ENCODE results near the gene MARCHF4. TPM values are rescaled to one million over a fixed set of nuclear protein-coding genes. Genes with fewer than 3 reads are reported as not detected.
A peak's percentile ranks its signal among the peaks of the same experiment; 100 is the strongest.

The MARCHF4 gene, protein sequence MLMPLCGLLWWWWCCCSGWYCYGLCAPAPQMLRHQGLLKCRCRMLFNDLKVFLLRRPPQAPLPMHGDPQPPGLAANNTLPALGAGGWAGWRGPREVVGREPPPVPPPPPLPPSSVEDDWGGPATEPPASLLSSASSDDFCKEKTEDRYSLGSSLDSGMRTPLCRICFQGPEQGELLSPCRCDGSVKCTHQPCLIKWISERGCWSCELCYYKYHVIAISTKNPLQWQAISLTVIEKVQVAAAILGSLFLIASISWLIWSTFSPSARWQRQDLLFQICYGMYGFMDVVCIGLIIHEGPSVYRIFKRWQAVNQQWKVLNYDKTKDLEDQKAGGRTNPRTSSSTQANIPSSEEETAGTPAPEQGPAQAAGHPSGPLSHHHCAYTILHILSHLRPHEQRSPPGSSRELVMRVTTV
- not detected in 2 replicates for total RNA-seq

DNA sequence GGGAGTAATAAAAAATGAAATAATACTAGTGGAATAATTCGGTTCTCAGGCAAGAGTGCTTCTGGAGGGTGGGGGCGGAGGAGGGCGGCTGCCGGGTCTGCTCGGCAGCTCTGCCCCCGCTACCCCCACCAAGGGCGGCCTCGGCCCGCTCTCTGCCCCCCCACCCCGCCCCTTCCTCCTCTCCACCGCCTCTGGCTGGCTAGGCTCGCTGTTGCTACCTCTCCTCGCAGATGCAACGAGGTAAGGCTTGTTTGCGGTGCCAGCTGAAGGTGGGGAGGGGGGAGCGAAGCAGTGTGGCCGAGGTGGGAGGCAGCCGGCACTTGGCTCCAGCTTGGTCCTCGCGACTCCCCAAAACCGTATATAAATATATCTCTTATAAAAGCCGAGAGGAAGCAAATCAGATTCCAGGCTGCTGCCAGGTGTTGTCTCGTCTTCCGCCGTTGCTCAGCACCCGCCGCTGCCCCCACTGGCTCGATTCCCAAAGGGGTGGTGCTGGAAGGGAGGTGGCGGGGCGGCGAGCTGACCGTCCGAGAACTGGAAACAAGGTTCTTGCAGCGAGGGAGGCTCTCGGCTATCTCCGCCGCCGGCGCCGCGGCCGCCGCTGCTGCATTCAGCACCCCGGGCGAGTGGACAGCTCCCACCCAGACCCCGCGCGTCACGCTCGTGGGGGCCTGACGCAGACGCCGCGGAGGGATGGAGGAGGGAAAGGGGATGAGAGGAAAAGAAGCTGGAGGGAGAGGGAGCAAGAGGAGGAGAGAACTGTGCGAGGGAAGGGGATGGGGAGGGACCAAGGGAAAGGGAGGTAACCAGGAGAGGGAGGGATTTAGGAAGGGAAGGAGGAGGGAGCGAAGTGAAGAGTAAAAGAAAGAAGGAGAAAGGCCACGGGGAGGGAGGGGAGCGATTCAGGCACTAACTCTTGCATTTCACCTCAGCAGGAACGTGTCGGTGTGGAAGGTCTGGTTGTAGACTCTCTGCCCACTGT is at the start of gene MARCHF4:
TSS of gene MARCHF4 (minus strand) at position 763 of the 982 bp plus-strand sequence. CDS start 2,223 bp downstream, outside the sequence.
- H3K27ac Mint-ChIP-seq, result no peak within 1 kb of the TSS
- H3K9me3 Mint-ChIP-seq, result no peaks in the 10 kb centered on the region
- H3K4me3 Mint-ChIP-seq, result no peak within 1 kb of the TSS
- no peaks in the 10 kb centered on the region for H3K4me1 Mint-ChIP-seq (ENCODE audit: low read depth)
- H3K36me3 Mint-ChIP-seq (ENCODE audit: low read depth), result no peaks in the 10 kb centered on the region
- DNase-seq (ENCODE audit: low spot score), result peak; percentile 51
- intact Hi-C loops (cut with micrococcal nuclease), result loop anchor here (1.0 kb wide), 1 partner anchor 40 kb away; the partner anchor contains the start of gene SMARCAL1
- H3K27me3 Mint-ChIP-seq (ENCODE audit: insufficient read depth), result peaks cover 46% of the 10 kb centered on the region

DNA sequence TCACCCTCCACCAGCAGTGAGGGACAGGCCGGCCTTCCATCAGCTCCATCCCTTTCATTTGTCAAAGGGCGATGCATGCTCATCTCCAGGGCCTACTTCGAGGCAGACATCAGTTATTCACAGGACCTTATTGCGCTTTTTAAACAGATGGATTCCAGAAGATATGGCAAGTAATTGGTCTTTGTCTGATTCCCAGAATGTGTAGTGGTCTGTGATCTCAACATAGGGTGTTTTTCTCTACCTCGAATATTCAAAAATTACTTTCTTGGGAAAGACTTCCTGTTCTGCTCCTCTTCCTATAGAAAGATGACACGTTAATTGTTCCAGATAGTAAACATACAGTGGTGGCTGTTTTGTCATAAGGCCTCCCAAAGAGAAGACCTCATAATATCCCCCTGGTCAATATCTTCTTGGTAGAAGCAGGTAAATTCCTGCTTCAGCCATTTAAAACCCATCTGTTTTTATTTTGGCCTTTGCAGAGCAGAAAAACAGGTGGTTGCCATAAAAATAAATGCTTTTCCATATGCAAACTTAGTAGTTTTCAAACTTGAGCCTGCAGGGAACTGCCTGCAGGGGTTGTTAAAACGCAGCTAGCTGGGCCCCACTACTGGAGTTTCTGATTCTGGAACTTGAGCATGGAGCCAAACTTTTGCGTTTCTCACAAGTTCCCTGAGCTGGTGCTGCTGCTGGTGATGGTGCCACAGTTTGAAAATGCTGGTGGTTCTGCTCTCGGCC is 48.3 kb upstream of the MARCHF4 start:
- H3K4me1 Mint-ChIP-seq (ENCODE audit: low read depth), result peaks cover 7% of the 10 kb centered on the region
- H3K27me3 Mint-ChIP-seq (ENCODE audit: insufficient read depth), result no peaks in the 10 kb centered on the region
- H3K36me3 Mint-ChIP-seq (ENCODE audit: low read depth), result peaks cover 60% of the 10 kb centered on the region
- no peaks in the 10 kb centered on the region for H3K9me3 Mint-ChIP-seq
- no peak overlapping the region for H3K27ac Mint-ChIP-seq
- intact Hi-C loops (cut with micrococcal nuclease), result no loop called here
- DNase-seq (ENCODE audit: low spot score), result no peak
- H3K4me3 Mint-ChIP-seq, result no peak overlapping the region

DNA sequence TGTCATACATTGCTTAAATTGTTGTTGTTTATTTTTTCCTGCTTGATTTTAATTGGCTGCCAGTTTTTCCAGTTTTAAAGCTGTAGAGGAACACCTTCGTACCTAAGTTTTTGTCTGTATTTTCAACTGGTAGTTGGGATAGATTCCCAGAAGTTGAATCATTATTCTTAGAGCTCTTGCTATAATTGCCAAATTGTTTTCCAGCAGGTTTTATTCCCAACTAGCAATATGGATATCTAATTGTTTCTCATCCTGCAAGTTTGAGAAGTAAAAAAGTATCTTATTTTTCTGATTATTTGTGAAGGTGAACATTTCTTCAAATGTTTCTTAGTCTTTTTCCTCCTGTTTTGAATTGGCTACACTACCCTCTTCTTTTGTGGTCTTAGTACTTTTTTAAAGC is 46.7 kb upstream of the MARCHF4 start:
- Mint-ChIP-seq H3K27ac (no peak overlapping the region), H3K4me3 (no peak overlapping the region), H3K4me1 (ENCODE audit: low read depth) (peaks cover 7% of the 10 kb centered on the region), H3K9me3 (no peaks in the 10 kb centered on the region), H3K27me3 (ENCODE audit: insufficient read depth) (no peaks in the 10 kb centered on the region), H3K36me3 (ENCODE audit: low read depth) (peaks cover 45% of the 10 kb centered on the region)
- DNase-seq (ENCODE audit: low spot score), result no peak
- intact Hi-C loops (cut with micrococcal nuclease), result loop anchor here (10.0 kb wide), 1 partner anchor 246 kb away; no protein-coding TSS in a partner anchor

DNA sequence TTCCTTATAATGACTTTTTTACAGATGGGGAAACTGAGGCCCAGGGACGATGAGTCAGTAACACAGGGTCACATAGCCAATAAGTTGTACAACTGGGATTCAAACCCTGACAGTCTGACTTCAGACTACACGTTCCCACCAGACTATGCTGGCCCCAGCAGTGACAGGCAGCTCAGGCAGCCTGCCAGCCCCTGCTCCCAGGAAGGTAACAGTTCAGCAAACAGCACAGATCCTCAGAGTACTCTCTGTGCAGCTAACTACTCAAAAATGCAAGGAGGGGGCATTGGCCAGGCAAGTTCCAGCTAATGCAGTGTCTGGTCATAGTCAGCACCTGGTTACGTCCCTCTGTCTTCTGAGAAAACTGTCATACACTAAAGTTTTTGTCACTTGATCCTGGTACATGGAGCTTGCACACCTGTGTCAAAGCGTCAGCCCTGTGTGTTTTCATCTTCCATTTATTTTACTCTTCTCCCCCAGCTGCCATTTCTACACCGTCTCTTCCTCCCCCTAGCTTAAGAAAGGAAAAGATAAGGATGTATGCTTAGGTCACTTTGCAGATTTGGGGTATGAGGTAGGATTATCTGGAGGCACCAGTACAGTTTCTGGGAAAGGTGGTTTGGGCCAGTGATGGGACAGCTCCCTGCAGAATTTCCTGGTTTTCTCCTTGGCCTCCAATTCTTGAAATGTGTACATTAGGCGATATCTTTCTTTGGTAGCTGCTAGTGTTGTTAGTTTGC is 44.5 kb upstream of the MARCHF4 start:
- H3K36me3 Mint-ChIP-seq (ENCODE audit: low read depth), result peaks cover 37% of the 10 kb centered on the region
- intact Hi-C loops (cut with micrococcal nuclease), result loop anchor here (10.0 kb wide), 1 partner anchor 248 kb away; no protein-coding TSS in a partner anchor
- DNase-seq (ENCODE audit: low spot score), result no peak
- H3K4me3 Mint-ChIP-seq, result no peak overlapping the region
- H3K27ac Mint-ChIP-seq, result no peak overlapping the region
- H3K27me3 Mint-ChIP-seq (ENCODE audit: insufficient read depth), result no peaks in the 10 kb centered on the region
- H3K9me3 Mint-ChIP-seq, result no peaks in the 10 kb centered on the region
- peaks cover 22% of the 10 kb centered on the region for H3K4me1 Mint-ChIP-seq (ENCODE audit: low read depth)

DNA sequence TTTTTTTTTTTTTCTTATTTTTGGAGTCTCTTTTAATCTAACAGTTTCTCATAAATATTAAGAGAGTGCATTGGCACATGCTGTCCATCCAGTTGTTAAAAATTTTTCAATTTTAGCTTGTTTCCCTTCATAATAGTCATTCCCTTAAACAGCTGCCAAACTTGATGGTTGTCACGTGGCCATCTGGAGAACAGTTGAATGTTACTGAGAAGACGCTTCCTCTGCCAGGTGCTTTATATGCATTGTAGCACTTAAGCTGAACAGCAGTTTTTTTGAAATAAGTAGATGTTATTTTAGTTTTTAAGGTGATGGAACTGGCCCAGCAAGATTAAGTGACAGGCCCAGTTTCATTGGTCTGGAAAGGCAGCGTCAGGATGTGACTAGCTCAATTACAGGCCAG is 43.3 kb upstream of the MARCHF4 start:
- Mint-ChIP-seq H3K36me3 (ENCODE audit: low read depth) (peaks cover 34% of the 10 kb centered on the region), H3K4me3 (no peak overlapping the region), H3K27ac (no peak overlapping the region), H3K4me1 (ENCODE audit: low read depth) (peaks cover 24% of the 10 kb centered on the region), H3K9me3 (no peaks in the 10 kb centered on the region), H3K27me3 (ENCODE audit: insufficient read depth) (no peaks in the 10 kb centered on the region)
- intact Hi-C loops (cut with micrococcal nuclease), result loop anchor here (10.0 kb wide), 1 partner anchor 249 kb away; no protein-coding TSS in a partner anchor
- no peak for DNase-seq (ENCODE audit: low spot score)

DNA sequence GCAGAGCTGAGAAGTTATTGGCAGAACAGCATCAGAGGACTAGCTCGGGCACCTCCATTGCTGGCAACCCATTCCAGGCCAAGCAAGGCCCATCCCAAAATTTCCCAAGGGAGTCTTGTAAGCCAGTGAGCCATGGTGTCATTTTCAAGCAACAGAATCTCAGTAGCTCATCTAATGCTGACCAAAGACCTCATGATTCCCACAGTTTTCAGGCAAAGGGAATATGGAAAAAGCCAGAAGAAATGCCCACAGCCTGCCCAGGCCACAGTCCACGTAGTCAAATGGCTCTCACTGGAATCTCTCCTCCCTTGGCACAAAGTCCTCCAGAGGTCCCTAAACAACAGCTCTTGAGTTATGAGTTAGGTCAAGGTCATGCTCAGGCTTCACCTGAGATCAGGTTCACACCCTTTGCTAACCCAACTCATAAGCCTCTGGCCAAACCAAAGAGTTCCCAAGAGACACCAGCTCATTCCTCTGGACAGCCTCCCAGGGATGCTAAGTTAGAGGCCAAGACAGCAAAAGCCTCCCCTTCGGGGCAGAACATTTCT is 42.6 kb upstream of the MARCHF4 start:
- intact Hi-C loops (cut with micrococcal nuclease), result loop anchor here (5.0 to 10.0 kb wide), 3 partner anchors 193 to 403 kb away; partner anchors contain the start of gene MREG
- Mint-ChIP-seq H3K4me3 (no peak overlapping the region), H3K36me3 (ENCODE audit: low read depth) (peaks cover 28% of the 10 kb centered on the region), H3K27me3 (ENCODE audit: insufficient read depth) (no peaks in the 10 kb centered on the region), H3K27ac (no peak overlapping the region), H3K9me3 (no peaks in the 10 kb centered on the region), H3K4me1 (ENCODE audit: low read depth) (peaks cover 24% of the 10 kb centered on the region)
- DNase-seq (ENCODE audit: low spot score), result no peak

DNA sequence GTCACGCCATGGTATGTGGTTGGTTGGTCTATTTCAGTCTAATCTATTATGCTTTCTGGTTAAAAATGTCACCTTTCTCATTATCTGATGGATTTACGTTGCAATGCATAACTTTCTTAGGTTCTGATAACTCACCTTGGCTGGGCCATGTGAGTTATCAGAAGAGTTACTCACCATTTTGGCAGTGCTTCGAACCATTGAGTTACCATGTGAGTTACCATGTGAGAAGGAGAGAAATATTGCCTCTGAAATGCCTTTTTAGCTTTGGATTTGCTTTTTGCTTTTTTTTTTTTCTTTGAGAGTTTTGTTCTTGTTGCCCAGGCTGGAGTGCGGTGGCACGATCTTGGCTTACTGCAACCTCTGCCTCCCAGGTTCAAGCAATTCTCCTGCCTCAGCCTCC is 41.6 kb upstream of the MARCHF4 start:
- no peaks in the 10 kb centered on the region for H3K27me3 Mint-ChIP-seq (ENCODE audit: insufficient read depth)
- intact Hi-C loops (cut with micrococcal nuclease), result loop anchor here (2.0 to 10.0 kb wide), 4 partner anchors 192 to 809 kb away; partner anchors contain the start of gene MREG
- peak overlapping the region; percentile 15 for H3K27ac Mint-ChIP-seq
- H3K4me3 Mint-ChIP-seq, result peak overlapping the region; percentile 99
- peaks cover 24% of the 10 kb centered on the region for H3K4me1 Mint-ChIP-seq (ENCODE audit: low read depth)
- H3K36me3 Mint-ChIP-seq (ENCODE audit: low read depth), result peaks cover 24% of the 10 kb centered on the region
- no peak for DNase-seq (ENCODE audit: low spot score)
- no peaks in the 10 kb centered on the region for H3K9me3 Mint-ChIP-seq

DNA sequence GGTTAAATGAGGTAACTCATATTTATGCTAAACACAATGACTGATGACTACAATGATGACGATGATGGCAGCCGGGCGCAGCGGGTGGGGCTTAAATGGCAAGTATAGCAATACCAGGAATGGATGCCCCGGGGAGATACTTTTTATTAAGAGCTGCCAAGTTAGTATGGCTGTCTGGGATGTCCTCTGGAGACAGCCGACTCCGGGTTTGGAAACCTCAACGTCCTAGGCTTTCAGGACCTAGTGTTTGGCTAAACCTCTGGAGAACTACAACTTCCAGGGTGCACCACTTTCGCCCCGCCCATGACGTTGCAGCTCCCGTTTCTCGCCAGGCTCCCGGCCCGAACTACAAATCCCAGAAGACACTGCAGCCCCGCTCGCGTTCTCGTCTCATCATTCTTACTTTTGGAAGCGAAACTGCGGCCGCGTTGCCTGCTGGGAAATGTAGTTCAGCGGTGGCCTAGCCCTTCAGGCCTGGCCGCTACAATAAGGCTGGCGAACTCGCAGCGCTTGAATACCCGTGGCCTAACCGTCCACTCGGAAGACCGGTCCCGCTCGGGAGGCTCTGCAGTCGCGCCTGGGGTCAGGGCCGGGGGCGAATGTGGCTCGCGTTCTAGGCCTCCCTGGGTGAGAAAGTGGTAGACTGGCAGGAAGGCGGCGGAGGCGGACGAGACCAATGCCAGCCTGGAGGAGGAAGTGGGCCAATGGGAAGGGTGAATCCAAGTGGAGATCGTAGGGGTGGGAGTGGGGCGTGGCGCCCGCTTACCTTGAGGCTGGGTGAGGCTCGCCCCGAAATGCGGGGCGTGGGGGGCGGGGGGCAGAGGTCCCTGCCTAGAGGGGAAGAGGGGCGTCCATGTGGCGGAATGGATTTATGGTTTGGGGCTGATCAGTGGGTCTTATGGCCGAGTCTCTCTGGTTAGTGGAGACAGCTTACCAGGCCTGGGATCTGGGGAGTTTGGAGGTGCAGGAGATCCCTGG is 40.0 kb upstream of the MARCHF4 start, which contains the start of gene SMARCAL1:
TSS of gene SMARCAL1 (plus strand) at position 463 of the 978 bp plus-strand sequence. CDS start 2,221 bp downstream, outside the sequence.
- H3K4me3 Mint-ChIP-seq, result peak within 1 kb of the TSS; percentile 99
- peaks cover 20% of the 10 kb centered on the region for H3K36me3 Mint-ChIP-seq (ENCODE audit: low read depth)
- intact Hi-C loops (cut with micrococcal nuclease), result loop anchor here (1.0 to 10.0 kb wide), 13 partner anchors 40 to 1603 kb away; partner anchors contain the start of genes ATIC, BARD1, MARCHF4 and MREG
- H3K4me1 Mint-ChIP-seq (ENCODE audit: low read depth), result peaks cover 19% of the 10 kb centered on the region
- H3K27ac Mint-ChIP-seq, result peak within 1 kb of the TSS; percentile 89
- H3K9me3 Mint-ChIP-seq, result no peaks in the 10 kb centered on the region
- no peaks in the 10 kb centered on the region for H3K27me3 Mint-ChIP-seq (ENCODE audit: insufficient read depth)
- peak; percentile 97 for DNase-seq (ENCODE audit: low spot score)

DNA sequence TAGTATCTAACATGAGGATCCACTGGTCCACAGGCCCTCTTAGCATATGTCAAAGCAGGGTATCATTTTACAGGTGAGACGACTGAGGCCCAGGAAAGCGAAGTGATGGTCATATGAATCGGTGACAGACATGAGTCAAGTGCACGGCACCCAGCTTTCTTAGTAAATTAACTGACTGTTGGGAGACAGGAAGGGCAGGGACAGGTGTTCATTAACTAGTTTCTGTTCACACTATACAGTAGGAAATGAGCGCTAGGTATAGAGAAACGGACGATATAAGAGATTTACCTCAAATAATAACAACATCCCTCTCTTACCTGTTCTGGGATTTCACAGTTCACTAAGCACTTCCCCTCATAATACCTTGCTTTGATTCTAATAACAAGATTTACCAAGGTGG is 38.3 kb upstream of the MARCHF4 start:
- Mint-ChIP-seq H3K36me3 (ENCODE audit: low read depth) (peaks cover 10% of the 10 kb centered on the region), H3K4me3 (no peak overlapping the region), H3K4me1 (ENCODE audit: low read depth) (peaks cover 17% of the 10 kb centered on the region), H3K27ac (no peak overlapping the region), H3K9me3 (no peaks in the 10 kb centered on the region), H3K27me3 (ENCODE audit: insufficient read depth) (peaks cover 4% of the 10 kb centered on the region)
- DNase-seq (ENCODE audit: low spot score), result no peak
- intact Hi-C loops (cut with micrococcal nuclease), result loop anchor here (5.0 to 10.0 kb wide), 3 partner anchors 188 to 398 kb away; partner anchors contain the start of gene MREG

DNA sequence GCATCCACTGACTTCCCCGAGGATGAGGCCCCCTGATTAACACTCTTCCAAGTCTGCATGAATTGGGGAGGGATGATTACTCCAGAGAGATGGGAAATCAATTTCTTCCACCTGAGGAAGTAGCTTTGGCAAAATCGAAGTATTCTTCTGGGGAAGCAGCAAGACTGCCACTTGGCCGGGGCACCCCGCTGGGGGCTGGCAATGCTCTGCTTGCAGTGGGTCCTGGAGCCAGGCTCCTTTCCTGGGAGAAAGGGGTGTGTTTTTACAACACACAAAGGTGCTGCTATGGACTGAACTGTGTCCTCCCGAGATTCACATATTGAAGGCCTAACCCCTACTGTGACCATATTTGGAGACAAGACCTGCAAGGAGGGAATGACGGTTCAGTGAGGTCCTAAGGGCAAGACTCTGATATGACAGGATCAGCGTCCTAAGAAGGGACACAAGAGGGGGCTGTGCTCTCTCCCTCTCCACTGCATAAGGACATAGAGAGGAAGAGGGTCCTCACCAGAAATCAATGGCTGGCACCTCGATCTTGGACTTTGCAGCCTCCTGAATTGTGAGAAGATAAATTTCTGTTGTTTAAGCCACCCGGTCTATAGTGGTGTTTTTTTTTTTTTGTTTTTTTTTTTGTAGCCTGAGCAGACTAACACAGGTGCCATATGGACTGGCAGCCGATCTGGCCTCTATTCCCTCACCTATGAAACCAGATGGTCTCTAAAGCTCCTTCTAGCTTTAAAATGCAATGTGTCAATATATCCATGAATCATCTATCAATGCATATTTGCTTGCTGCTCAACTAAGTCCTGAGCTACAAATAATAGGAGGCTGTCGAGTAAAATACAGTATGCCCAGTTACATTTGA is 36.4 kb upstream of the MARCHF4 start:
- Mint-ChIP-seq H3K9me3 (no peaks in the 10 kb centered on the region), H3K4me3 (no peak overlapping the region), H3K4me1 (ENCODE audit: low read depth) (peaks cover 16% of the 10 kb centered on the region), H3K27ac (no peak overlapping the region), H3K36me3 (ENCODE audit: low read depth) (peaks cover 7% of the 10 kb centered on the region), H3K27me3 (ENCODE audit: insufficient read depth) (peaks cover 8% of the 10 kb centered on the region)
- intact Hi-C loops (cut with micrococcal nuclease), result no loop called here
- no peak for DNase-seq (ENCODE audit: low spot score)
